Activated naive CD4-positive, alpha-beta T cell treated with anti-CD3 and anti-CD28 coated beads, Interleukin-2, amount 50 U/mL, for 72 hours (primary cell): ENCODE results near the gene SPATS2L. TPM values are rescaled to one million over a fixed set of nuclear protein-coding genes. Genes with fewer than 3 reads are reported as not detected.

Experiments
- ATAC-seq, 2 donors: fragments of 150-1000 bp; cut with Tn5 transposase; 2 replicates each; pipeline ENCODE4 v1.10.0; 2021; ENCODE audit warnings: mild to moderate bottlenecking in 2 of 2, moderate library complexity in 2 of 2
- DNase-seq, 2 donors: peaks; one replicate each; pipeline ENCODE4 v3.0.0; 2021 to 2022; ENCODE audit warnings: low spot score in 2 of 2
- H3K27ac Mint-ChIP-seq, 2 donors: one replicate each; pipeline ENCODE4 v1.8.0; 2022; ENCODE audit warnings: mild to moderate bottlenecking in 2 of 2, mixed read lengths in 2 of 2
- H3K36me3 Mint-ChIP-seq, 2 donors: one replicate each; pipeline ENCODE4 v1.8.0; 2022; ENCODE audit warnings: mixed read lengths in 2 of 2
- H3K9me3 Mint-ChIP-seq, 2 donors: one replicate each; pipeline ENCODE4 v1.8.0; 2022; ENCODE audit warnings: mixed read lengths in 2 of 2
- total RNA-seq, 2 donors: library from RNA; stranded (reverse); gene quantifications; one replicate each; pipeline ENCODE4 v1.2.3, GENCODE V29; 2022

SPATS2L gene
- total RNA-seq, 2 donors from 2014 or later = 3.9 to 27.7 TPM

DNA sequence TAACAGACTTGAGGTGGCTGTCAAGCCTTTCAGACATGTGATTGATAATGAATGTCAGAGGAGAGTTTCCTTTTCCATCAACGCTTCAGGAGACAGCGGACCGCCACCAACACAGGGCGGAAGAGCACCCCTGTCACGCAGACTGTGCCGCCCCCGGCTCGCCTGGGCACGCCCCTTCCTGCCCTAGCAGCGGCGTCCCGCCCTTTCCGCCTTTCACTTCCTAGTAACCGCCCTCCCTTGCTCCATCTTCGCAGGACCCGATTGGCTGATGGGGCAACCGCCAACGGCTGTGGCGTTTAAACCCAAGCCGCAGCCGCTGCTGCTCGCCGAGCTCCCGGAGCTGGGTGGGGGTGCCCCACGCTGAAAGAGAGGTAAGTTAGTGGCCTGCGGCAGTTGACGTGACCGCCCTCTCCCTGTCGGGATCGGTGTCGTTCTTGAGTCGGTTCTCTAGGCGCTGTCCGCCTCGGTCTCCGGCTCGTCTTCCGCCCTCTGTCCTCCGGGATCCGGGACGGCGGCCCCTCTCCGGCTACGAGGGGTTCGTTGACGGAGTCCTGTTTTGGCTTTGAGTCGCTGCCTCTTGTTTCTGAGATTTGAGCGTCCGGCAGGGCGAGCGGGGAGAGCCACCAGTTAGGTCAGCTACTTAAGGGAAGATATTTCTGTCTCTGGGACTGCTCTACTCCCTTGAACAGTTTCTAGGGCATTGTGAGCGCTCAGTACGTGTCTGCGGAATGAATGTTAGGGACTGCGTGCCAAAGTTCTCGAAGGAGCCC, 219.6 kb downstream of the SPATS2L start, which contains the start of gene SGO2:
Gene SGO2, plus strand, starts transcription at position 326 of the 770 bp plus-strand sequence. CDS start 6,769 bp downstream, outside the sequence.
- H3K9me3 Mint-ChIP-seq = peaks cover 0 to 4% of the 10 kb centered on the region in 2 donors

DNA sequence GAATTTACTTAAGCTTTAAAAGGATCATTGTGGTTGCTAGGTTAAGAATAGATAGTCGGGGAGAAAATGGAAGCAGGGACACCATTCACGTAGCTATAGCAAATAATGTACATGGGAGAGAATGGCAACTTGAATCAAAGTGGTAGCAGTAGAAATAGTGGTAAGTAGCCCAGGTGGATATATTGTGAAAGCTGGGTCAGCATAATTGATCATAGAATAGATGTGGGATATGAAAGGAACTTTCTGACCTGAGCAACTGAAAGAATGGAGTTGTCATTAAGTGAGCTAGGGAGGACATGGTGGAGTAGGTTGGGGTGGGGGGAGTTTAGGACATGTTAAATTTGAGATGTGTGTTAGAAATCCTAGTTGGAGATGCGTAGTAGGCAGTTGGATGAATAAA, 221.7 kb downstream of the SPATS2L start:
- peaks cover 0 to 4% of the 10 kb centered on the region in 2 donors for H3K9me3 Mint-ChIP-seq
- no peak overlapping the region for H3K27ac Mint-ChIP-seq
- no peak for ATAC-seq

More for the DNA sequence above, 219.6 kb downstream of the SPATS2L start, which contains the start of gene SGO2:
- peaks cover 12 to 27% of the 10 kb centered on the region in 2 donors for H3K36me3 Mint-ChIP-seq
- ATAC-seq (peak; percentile 99), DNase-seq (peak; percentile 95 to 98)
- H3K27ac Mint-ChIP-seq = peak within 1 kb of the TSS; percentile 96

More for the DNA sequence above, 221.7 kb downstream of the SPATS2L start:
- no peak for DNase-seq
- peaks cover 12 to 27% of the 10 kb centered on the region in 2 donors for H3K36me3 Mint-ChIP-seq

Other genes starting within 250 kb of the SPATS2L start
- gene KCTD18, start 203.4 kb downstream of the SPATS2L start, total RNA-seq = 10 to 100 TPM in 1 of 2 donors, 1 to 10 TPM in 1; 4.4 to 15.3 TPM
- gene SGO2, start 219.5 kb downstream of the SPATS2L start, total RNA-seq = 10 to 100 TPM; 50.2 to 58.2 TPM